Spinal cord (tissue), 10 donors: ENCODE measurements around the gene FLT1. TPM values are rescaled to one million over a fixed set of nuclear protein-coding genes. Genes with fewer than 3 reads are reported as not detected.
A peak's percentile ranks its signal among the peaks of the same experiment; 100 is the strongest.

ENCODE experiments used
- DNase-seq, 6 donors: peaks; one replicate each; pipeline versions ENCODE4 v3.0.0 to v3.0.0-alpha.2; 2013 to 2015; ENCODE audit warnings: low spot score in 6 of 6, low read depth in 4 of 6
- H3K27ac ChIP-seq: one replicate; pipeline ENCODE4 v1.5.1; 2013; ENCODE audit warnings: low read depth, low read length, control low read depth
- H3K27me3 ChIP-seq: one replicate; pipeline ENCODE4 v1.6.1; 2013; ENCODE audit warnings: low read length; ENCODE audit not compliant: control insufficient read depth, insufficient read depth
- H3K36me3 ChIP-seq: one replicate; pipeline ENCODE4 v1.6.1; 2013; ENCODE audit warnings: low read length; ENCODE audit not compliant: control insufficient read depth, insufficient read depth
- H3K4me1 ChIP-seq: one replicate; pipeline ENCODE4 v1.6.1; 2013; ENCODE audit warnings: low read length; ENCODE audit not compliant: control insufficient read depth, insufficient read depth
- H3K4me3 ChIP-seq: one replicate; pipeline ENCODE4 v1.5.1; 2013; ENCODE audit warnings: low read depth, low read length, control low read depth
- H3K9me3 ChIP-seq: one replicate; pipeline ENCODE4 v1.6.1; 2013; ENCODE audit warnings: low read length; ENCODE audit not compliant: control insufficient read depth, insufficient read depth
- WGBS: methylation state at CpG from one replicate; pipeline ENCODE4 v1.1.5; 2013; ENCODE audit warnings: missing lambda C conversion rate; ENCODE audit not compliant: insufficient coverage; 5-methylcytosine and 5-hydroxymethylcytosine counted together
- polyA plus RNA-seq, 2 donors: library from polyadenylated mRNA; unstranded; fragments of 120-200 nt; gene quantifications; one replicate each; pipeline ENCODE4 v1.2.1, GENCODE V29; 2013; ENCODE audit not compliant: insufficient read length in 2 of 2
- total RNA-seq, 2 donors: library from RNA; depleted of rRNA in 1 of 2; stranded (reverse); fragments of 120-200 nt in 1 of 2; fragments of >200 nt in 1 of 2; gene quantifications; one replicate each; pipeline versions ENCODE4 v1.2.3 to v1.2.4, GENCODE V29; 2013 to 2014
- donor health status: healthy.

The FLT1 gene
- total and polyA plus RNA-seq, 4 donors: 14.6 to 29.3 (median 23.9) TPM

GRCh38 chr13:28535734-28536133 lies 40.8 kb upstream of the FLT1 start:
- Histone ChIP-seq H3K27me3 (peaks cover 17% of the 10 kb centered on the region), H3K4me1 (peaks cover 19% of the 10 kb centered on the region), H3K9me3 (peaks cover 3% of the 10 kb centered on the region), H3K4me3 (no peak overlapping the region), H3K27ac (no peak overlapping the region), H3K36me3 (no peaks in the 10 kb centered on the region)
- no peak for DNase-seq
- no CpG with 5 or more reads among the region's 2 CpGs for WGBS

GRCh38 chr13:28534801-28535200 lies 39.9 kb upstream of the FLT1 start:
- H3K4me3 ChIP-seq: no peak overlapping the region
- peaks cover 20% of the 10 kb centered on the region for H3K27me3 ChIP-seq
- 100% methylated on average over 5 of the region's 5 CpGs for WGBS

DNA sequence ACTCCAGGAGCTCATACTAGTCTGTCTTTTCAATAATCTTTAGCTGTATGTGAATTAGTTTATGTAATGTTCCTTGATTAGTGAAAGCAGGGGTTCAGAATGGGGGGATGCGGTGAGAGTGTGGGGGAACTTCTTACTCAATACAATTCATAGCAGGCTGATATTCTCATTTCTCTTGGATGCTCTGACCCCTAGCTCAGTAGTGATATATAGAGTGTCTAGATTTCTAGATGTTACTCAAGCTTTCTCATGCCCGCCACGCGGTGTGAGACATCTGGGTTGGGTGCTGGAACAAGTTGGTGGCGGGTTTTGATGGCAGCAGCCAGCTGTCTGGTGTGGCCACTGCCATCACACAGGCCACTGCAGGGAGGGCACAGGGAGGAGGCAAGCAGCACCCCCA lies 39.3 kb upstream of the FLT1 start:
- H3K27me3 ChIP-seq: peaks cover 20% of the 10 kb centered on the region
- peaks cover 19% of the 10 kb centered on the region for H3K4me1 ChIP-seq
- H3K36me3 ChIP-seq: no peaks in the 10 kb centered on the region
- H3K9me3 ChIP-seq: peaks cover 3% of the 10 kb centered on the region
- DNase-seq: no peak
- WGBS: 100% methylated on average over 1 of the region's 5 CpGs
- H3K4me3 ChIP-seq: no peak overlapping the region
- H3K27ac ChIP-seq: no peak overlapping the region

More at GRCh38 chr13:28534801-28535200, 39.9 kb upstream of the FLT1 start:
- Histone ChIP-seq H3K36me3 (no peaks in the 10 kb centered on the region), H3K9me3 (peaks cover 3% of the 10 kb centered on the region), H3K27ac (no peak overlapping the region), H3K4me1 (peaks cover 19% of the 10 kb centered on the region)
- no peak for DNase-seq

GRCh38 chr13:28533441-28534166 lies 38.7 kb upstream of the FLT1 start:
- Histone ChIP-seq H3K27ac (no peak overlapping the region), H3K27me3 (peaks cover 20% of the 10 kb centered on the region), H3K4me3 (no peak overlapping the region), H3K9me3 (peaks cover 3% of the 10 kb centered on the region), H3K4me1 (peaks cover 19% of the 10 kb centered on the region), H3K36me3 (no peaks in the 10 kb centered on the region)
- DNase-seq: no peak
- 80% methylated on average over 6 of the region's 7 CpGs for WGBS

GRCh38 chr13:28533125-28533436 lies 38.2 kb upstream of the FLT1 start:
- Histone ChIP-seq H3K27ac (no peak overlapping the region), H3K9me3 (peaks cover 3% of the 10 kb centered on the region), H3K4me1 (peaks cover 19% of the 10 kb centered on the region), H3K27me3 (peaks cover 20% of the 10 kb centered on the region), H3K4me3 (peak overlapping the region; percentile 10), H3K36me3 (no peaks in the 10 kb centered on the region)
- 9% methylated on average over 9 of the region's 10 CpGs for WGBS
- DNase-seq: no peak

DNA sequence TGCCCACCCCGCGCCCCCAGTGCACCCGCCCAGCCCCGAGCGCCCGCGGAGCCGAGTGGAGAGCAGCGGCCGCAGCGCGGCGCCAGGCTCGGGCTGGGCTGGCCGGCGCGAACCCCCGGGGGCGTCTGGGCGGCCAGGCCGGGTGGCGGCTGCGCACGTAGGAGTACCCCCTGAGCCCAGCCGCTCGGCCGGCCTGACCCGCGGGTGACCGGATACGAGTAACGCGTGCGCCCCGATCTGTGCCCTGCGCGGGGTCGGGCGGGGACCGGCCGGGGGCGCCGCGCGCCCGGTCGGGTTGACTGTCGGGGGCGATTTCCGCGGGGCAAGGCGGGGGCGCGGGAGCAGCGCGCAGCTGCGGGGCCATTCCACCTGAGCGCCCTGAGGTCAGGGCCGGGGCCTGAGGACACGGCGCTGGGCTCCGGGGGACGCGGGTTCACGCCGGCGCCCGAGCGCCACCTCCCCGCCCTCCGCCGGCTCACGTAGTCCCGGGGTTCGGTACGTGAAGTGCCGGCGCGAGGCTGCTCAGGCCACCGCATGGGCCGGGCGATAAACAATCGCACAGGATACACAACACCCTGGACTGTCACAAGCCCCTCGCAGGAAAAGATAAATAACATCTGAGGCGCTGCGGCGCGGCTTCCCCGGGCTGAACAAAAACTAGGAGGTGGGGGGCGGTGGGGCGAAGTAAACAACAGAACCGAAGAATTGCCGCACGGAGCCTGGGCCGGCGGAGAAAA lies 37.6 kb upstream of the FLT1 start:
- H3K4me3 ChIP-seq: peak overlapping the region; percentile 10
- H3K27ac ChIP-seq: no peak overlapping the region
- DNase-seq: peak in 2 of 6 donors; percentile 32 to 57
- peaks cover 20% of the 10 kb centered on the region for H3K27me3 ChIP-seq
- peaks cover 3% of the 10 kb centered on the region for H3K9me3 ChIP-seq
- peaks cover 19% of the 10 kb centered on the region for H3K4me1 ChIP-seq
- under 1% methylated on average over 93 of the region's 96 CpGs for WGBS
- H3K36me3 ChIP-seq: no peaks in the 10 kb centered on the region

DNA sequence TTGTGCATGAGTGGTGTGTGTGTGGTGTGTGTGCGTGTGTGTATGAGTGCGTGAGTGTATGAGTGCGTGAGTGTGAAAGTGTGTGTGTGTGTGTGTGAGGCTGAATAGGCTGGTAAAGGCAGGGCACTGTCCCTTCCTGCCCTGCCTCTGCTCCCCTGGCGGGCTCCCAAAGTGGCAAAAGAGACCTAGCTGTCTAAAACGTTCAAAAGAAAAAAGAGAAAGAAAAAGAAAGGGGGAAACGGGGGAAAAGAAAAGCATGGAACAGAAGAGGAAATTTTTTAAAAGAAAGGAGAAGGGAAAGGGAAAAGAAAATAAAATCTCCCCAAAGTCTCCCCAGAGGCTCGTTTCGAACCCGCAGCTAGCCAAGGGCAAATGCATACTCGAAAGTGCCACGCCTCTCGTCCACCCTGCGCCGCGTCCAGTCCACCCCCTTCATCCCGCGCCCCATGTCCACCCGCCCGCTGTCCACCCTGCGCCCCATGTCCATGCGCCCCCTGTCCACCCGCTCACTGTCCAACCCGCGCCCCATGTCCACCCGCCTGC lies 37.0 kb upstream of the FLT1 start:
- no peaks in the 10 kb centered on the region for H3K36me3 ChIP-seq
- H3K9me3 ChIP-seq: peaks cover 3% of the 10 kb centered on the region
- H3K4me3 ChIP-seq: peak overlapping the region; percentile 24
- DNase-seq: peak in 3 of 6 donors; percentile 1 to 14 (median 13)
- WGBS: 4% methylated on average over 24 of the region's 25 CpGs
- peaks cover 19% of the 10 kb centered on the region for H3K4me1 ChIP-seq
- peaks cover 20% of the 10 kb centered on the region for H3K27me3 ChIP-seq
- H3K27ac ChIP-seq: no peak overlapping the region

DNA sequence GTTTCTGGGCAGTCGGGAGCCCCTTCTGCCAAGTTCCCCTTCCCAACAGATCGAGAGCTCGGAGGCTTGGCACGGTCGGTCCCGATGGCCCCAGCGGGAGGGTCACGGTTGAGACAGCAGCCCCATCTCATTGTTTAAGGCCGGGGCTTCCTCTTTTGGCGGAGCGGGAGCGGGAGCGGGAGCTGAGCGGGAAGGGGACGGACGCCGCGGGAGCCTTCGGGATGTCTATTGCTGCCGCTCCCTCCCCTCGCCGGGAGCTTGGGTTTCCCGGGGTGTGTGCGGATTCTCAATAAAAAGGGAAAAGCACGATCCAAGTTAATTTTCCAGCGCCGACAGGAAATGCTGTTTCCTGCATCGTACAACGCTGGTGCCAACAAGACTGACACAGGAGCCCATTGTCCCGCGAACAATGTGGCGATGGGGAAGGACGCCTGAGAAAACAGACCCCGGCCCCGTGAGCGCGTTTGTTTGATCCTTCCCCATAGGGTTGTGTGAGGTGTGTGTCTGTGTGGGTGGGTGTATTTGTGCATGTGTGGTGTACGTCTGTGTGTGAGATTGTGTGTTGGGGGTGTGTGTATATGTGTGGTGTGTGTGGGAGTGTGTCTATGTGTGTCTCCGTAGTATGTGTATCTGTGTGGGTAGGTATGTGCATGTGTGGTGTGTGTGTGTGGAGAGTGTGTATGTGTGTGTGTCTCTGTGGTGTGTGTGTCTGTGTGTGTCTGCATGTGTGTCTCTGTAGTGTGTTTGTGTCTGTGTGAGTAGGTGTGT lies 36.3 kb upstream of the FLT1 start:
- Histone ChIP-seq H3K27ac (no peak overlapping the region), H3K4me1 (peaks cover 19% of the 10 kb centered on the region), H3K27me3 (peaks cover 20% of the 10 kb centered on the region), H3K9me3 (peaks cover 3% of the 10 kb centered on the region), H3K4me3 (peak overlapping the region; percentile 33), H3K36me3 (no peaks in the 10 kb centered on the region)
- peak in 4 of 6 donors; percentile 22 to 81 (median 48) for DNase-seq
- under 1% methylated on average over 39 of the region's 39 CpGs for WGBS

- H3K36me3 ChIP-seq: no peaks in the 10 kb centered on the region
- peaks cover 3% of the 10 kb centered on the region for H3K9me3 ChIP-seq
- peak in 1 of 6 donors; percentile 31 for DNase-seq
- peaks cover 20% of the 10 kb centered on the region for H3K27me3 ChIP-seq
- H3K4me3 ChIP-seq: peak overlapping the region; percentile 33
- H3K27ac ChIP-seq: no peak overlapping the region
- peaks cover 19% of the 10 kb centered on the region for H3K4me1 ChIP-seq
- WGBS: 0% methylated on average over 1 of the region's 3 CpGs
Measured at GRCh38 chr13:28530729-28531076, 35.8 kb upstream of the FLT1 start.
